ENCODE data around the gene OR5AL1. TPM values are rescaled to one million over a fixed set of nuclear protein-coding genes. Genes with fewer than 3 reads are reported as not detected.

The OR5AL1 gene
- total RNA-seq = not detected

GRCh38 chr11:56412396-56412795 is at the start of gene OR5AL1:
Gene OR5AL1 (plus strand): TSS chr11:56412696.

GRCh38 chr11:56375324-56375723 is 37.2 kb upstream of the OR5AL1 start, which contains the start of gene OR8U1:
Gene OR8U1 (plus strand): TSS chr11:56375624. CDS start chr11:56375624, 0 bp downstream.

Other genes with a start within 250 kb of the OR5AL1 start
- gene OR5J2, start 236.1 kb upstream of the OR5AL1 start, total RNA-seq = not detected
- not detected for gene OR5T2, start 178.4 kb upstream of the OR5AL1 start, total RNA-seq
- gene OR5T3, start 160.4 kb upstream of the OR5AL1 start, total RNA-seq = not detected
- gene OR5T1, start 138.5 kb upstream of the OR5AL1 start, total RNA-seq = not detected
- not detected for gene OR8H1, start 120.4 kb upstream of the OR5AL1 start, total RNA-seq
- not detected for gene OR8K3, start 97.6 kb upstream of the OR5AL1 start, total RNA-seq
- not detected for gene OR8K1, start 66.7 kb upstream of the OR5AL1 start, total RNA-seq
- gene OR8J1, start 58.4 kb upstream of the OR5AL1 start, total RNA-seq = not detected
- not detected for gene OR8U1, start 37.1 kb upstream of the OR5AL1 start, total RNA-seq
- gene OR5M3, start 60.7 kb downstream of the OR5AL1 start, total RNA-seq = not detected
- not detected for gene OR5M8, start 78.7 kb downstream of the OR5AL1 start, total RNA-seq
- not detected for gene OR5M11, start 130.6 kb downstream of the OR5AL1 start, total RNA-seq
- not detected for gene OR5M10, start 165.0 kb downstream of the OR5AL1 start, total RNA-seq
- not detected for gene OR5M1, start 202.2 kb downstream of the OR5AL1 start, total RNA-seq
- not detected for gene OR5AP2, start 229.7 kb downstream of the OR5AL1 start, total RNA-seq

All from activated naive CD4-positive, alpha-beta T cell treated with anti-CD3 and anti-CD28 coated beads, Interleukin-2, amount 10 ng/mL, durations not matched to agents 5 hours and 36 hours (primary cell).